ENCODE results near the gene EMC6.

DNA sequence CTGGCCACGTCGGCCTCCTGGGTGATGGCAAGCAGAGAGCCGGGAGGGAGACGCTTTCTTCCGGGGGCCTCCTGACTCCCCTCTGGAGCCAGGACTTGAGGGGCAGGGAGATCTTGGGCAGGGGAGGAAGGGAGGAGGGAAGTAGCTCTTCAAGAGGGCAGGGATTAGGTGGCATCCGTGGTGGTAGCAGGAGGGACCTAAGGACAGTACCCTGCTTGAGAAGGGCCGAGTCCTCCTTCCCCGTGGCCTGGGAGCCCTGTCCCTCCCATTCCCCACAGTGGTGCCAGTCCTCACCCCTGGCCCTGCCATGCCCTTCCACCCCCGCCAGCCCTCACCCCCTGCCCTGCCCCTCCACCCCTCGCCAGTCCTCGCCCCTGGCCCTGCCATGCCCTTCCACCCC, 12.8 kb upstream of the EMC6 start:
- no peak for TF ChIP-seq POLR2A (IDR thresholded peaks at IDR 0.05)
- TF ChIP-seq, protein P1, sequence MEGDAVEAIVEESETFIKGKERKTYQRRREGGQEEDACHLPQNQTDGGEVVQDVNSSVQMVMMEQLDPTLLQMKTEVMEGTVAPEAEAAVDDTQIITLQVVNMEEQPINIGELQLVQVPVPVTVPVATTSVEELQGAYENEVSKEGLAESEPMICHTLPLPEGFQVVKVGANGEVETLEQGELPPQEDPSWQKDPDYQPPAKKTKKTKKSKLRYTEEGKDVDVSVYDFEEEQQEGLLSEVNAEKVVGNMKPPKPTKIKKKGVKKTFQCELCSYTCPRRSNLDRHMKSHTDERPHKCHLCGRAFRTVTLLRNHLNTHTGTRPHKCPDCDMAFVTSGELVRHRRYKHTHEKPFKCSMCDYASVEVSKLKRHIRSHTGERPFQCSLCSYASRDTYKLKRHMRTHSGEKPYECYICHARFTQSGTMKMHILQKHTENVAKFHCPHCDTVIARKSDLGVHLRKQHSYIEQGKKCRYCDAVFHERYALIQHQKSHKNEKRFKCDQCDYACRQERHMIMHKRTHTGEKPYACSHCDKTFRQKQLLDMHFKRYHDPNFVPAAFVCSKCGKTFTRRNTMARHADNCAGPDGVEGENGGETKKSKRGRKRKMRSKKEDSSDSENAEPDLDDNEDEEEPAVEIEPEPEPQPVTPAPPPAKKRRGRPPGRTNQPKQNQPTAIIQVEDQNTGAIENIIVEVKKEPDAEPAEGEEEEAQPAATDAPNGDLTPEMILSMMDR (IDR thresholded peaks at IDR 0.05) = no peak
